Stomach (tissue), 9 donors: ENCODE data around the gene PPFIA1. TPM values are rescaled to one million over a fixed set of nuclear protein-coding genes. Genes with fewer than 3 reads are reported as not detected.

ENCODE experiments used
- DNase-seq, 2 donors: peaks; one replicate each; pipeline versions ENCODE4 v3.0.0 to v3.0.0-alpha.2; 2013 to 2019
- H3K27ac ChIP-seq, 5 donors: fragments of 200-600 bp in 4 of 5; sonication (generic) in 4 of 5; one replicate each; pipeline ENCODE4 v1.5.1; 2013 to 2019; ENCODE audit warnings: mild to moderate bottlenecking in 1 of 5, moderate library complexity in 1 of 5
- H3K27me3 ChIP-seq, 3 donors: fragments of 200-600 bp; sonication (generic); one replicate each; pipeline ENCODE4 v1.5.1; 2017 to 2019; ENCODE audit warnings: mixed run types in 1 of 3
- H3K36me3 ChIP-seq, 4 donors: fragments of 200-600 bp; sonication (generic); 1 replicate in 3 of 4; 2 replicates in 1 of 4; pipeline ENCODE4 v1.5.1; 2016 to 2019
- H3K4me1 ChIP-seq, 4 donors: fragments of 200-600 bp; sonication (generic); one replicate each; pipeline ENCODE4 v1.5.1; 2016 to 2019
- H3K4me3 ChIP-seq, 4 donors: fragments of 200-600 bp; sonication (generic) in 3 of 4; one replicate each; pipeline ENCODE4 v1.5.1; 2016 to 2019; ENCODE audit warnings: mild to moderate bottlenecking in 1 of 4
- H3K9me3 ChIP-seq, 4 donors: fragments of 200-600 bp; sonication (generic); one replicate each; pipeline ENCODE4 v1.5.1; 2016 to 2019
- CTCF ChIP-seq, 7 experiments: fragments of 450-650 bp in 4 of 7; fragments of 200-600 bp in 3 of 7; sonication (generic) in 3 of 7; IDR thresholded peaks; one replicate each; pipeline ENCODE4 v1.5.1; 2016 to 2019; ENCODE audit warnings: antibody characterized with exemption in 7 of 7, control low read depth in 2 of 7, mild to moderate bottlenecking in 1 of 7
- EP300 ChIP-seq: sonication (generic); formaldehyde crosslinking; IDR thresholded peaks from one replicate; pipeline ENCODE4 v1.6.1; 2017; ENCODE audit warnings: antibody characterized with exemption
- POLR2A ChIP-seq, 4 donors: fragments of 450-650 bp; IDR thresholded peaks; one replicate each; pipeline ENCODE4 v1.6.1; 2016; ENCODE audit warnings: antibody characterized with exemption in 4 of 4, control low read depth in 2 of 4, mild to moderate bottlenecking in 1 of 4, moderate library complexity in 1 of 4
- POLR2AphosphoS5 ChIP-seq, 3 donors: sonication (generic); formaldehyde crosslinking; IDR thresholded peaks; one replicate each; pipeline ENCODE4 v1.6.1; 2016; ENCODE audit warnings: antibody characterized with exemption in 3 of 3
- WGBS, 5 donors: extraction: QIAGEN DNeasy Blood & Tissue Kit in 3 of 5; methylation state at CpG; one replicate each; pipeline versions ENCODE4 v1.1.5 to v1.1.7; 2013 to 2018; 5-methylcytosine and 5-hydroxymethylcytosine counted together
- intact Hi-C: fragments of 100-400 bp; cut with DNase I; formaldehyde crosslinking; loops from one replicate; pipeline ENCODE4 v1.15.1; 2023; ENCODE audit warnings: low total_unique reads
- polyA plus RNA-seq, 3 donors: library from polyadenylated mRNA; stranded (reverse); fragments of 200-250 nt; gene quantifications; one replicate each; pipeline ENCODE4 v1.2.3, GENCODE V29; 2013
- total RNA-seq, 5 donors: library from RNA; depleted of rRNA; stranded (reverse); fragments of >200 nt; gene quantifications; one replicate each; pipeline versions ENCODE4 v1.1.0 to v1.2.3, GENCODE V29; 2014 to 2016
- donor health status: healthy with polysubstance abuse.
- donor health status: Bipolar disorder and iron deficiency.
- donor health status: healthy.

PPFIA1 gene
- total and polyA plus RNA-seq, 8 donors: 10.8 to 108 (median 35.5) TPM

DNA sequence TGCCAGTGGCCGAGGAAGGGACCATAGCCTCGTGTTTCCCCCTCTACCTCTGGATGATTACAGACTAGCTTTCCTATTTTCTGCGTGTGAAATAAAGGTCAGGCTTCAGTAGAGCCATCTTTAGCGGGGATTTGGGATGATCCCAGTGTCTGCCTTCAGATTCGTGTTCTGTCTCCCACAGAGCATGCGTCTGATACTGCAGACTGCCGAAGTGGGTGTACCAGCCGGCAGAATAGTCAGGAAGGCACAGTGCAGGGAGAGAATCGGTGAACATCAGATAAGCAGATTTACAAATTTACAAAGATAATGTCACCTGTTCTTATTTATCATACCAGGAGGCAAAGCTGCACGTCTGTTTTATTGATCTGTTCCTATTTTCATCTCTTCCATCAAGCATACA, 138.9 kb downstream of the PPFIA1 start:
- H3K36me3 ChIP-seq: peaks cover 66 to 98% (median 95%) of the 10 kb centered on the region in 4 donors

GRCh38 chr11:70409871-70410270, 139.4 kb downstream of the PPFIA1 start:
- WGBS, 5 donors: 92 to 95% (median 94%) methylated on average over 7 of the region's 7 CpGs
- Histone ChIP-seq H3K4me3 (no peak overlapping the region), H3K27me3 (peaks cover 0 to 5% (median 0%) of the 10 kb centered on the region in 3 donors), H3K27ac (no peak overlapping the region), H3K4me1 (no peaks in the 10 kb centered on the region), H3K9me3 (no peaks in the 10 kb centered on the region), H3K36me3 (peaks cover 70 to 100% (median 99%) of the 10 kb centered on the region in 4 donors)
- intact Hi-C loops: no loop called here
- no peak for TF ChIP-seq EP300
- TF ChIP-seq POLR2AphosphoS5 (IDR thresholded peaks at IDR 0.05): no peak
- TF ChIP-seq POLR2A (IDR thresholded peaks at IDR 0.05): no peak
- TF ChIP-seq CTCF (IDR thresholded peaks at IDR 0.05): no peak
- no peak for DNase-seq

More for the DNA sequence above, 138.9 kb downstream of the PPFIA1 start:
- Histone ChIP-seq H3K27ac (no peak overlapping the region), H3K9me3 (no peaks in the 10 kb centered on the region), H3K4me3 (no peak overlapping the region), H3K4me1 (no peaks in the 10 kb centered on the region), H3K27me3 (peaks cover 0 to 5% (median 0%) of the 10 kb centered on the region in 3 donors)
- DNase-seq: no peak
- TF ChIP-seq EP300 (no peak), CTCF (IDR thresholded peaks at IDR 0.05) (no peak), POLR2A (IDR thresholded peaks at IDR 0.05) (no peak), POLR2AphosphoS5 (IDR thresholded peaks at IDR 0.05) (no peak)
- intact Hi-C loops: no loop called here
- WGBS, 5 donors: 80 to 88% (median 86%) methylated on average over 10 of the region's 10 CpGs

GRCh38 chr11:70410276-70411205, 140.1 kb downstream of the PPFIA1 start:
- Histone ChIP-seq H3K4me3 (no peak overlapping the region), H3K27me3 (peaks cover 0 to 5% (median 0%) of the 10 kb centered on the region in 3 donors), H3K4me1 (no peaks in the 10 kb centered on the region), H3K27ac (no peak overlapping the region), H3K36me3 (peaks cover 77 to 100% (median 100%) of the 10 kb centered on the region in 4 donors), H3K9me3 (no peaks in the 10 kb centered on the region)
- WGBS, 5 donors: 80 to 91% (median 85%) methylated on average over 29 of the region's 29 CpGs
- TF ChIP-seq CTCF (IDR thresholded peaks at IDR 0.05) (no peak), EP300 (no peak), POLR2A (IDR thresholded peaks at IDR 0.05) (no peak)
- DNase-seq: no peak
- intact Hi-C loops: no loop called here

- intact Hi-C loops: no loop called here
Observed at GRCh38 chr11:70411713-70412452, 141.4 kb downstream of the PPFIA1 start.

More at GRCh38 chr11:70411713-70412452, 141.4 kb downstream of the PPFIA1 start:
- WGBS, 5 donors: 88 to 99% (median 96%) methylated on average over 8 to 15 of the region's 15 CpGs
- TF ChIP-seq POLR2A (IDR thresholded peaks at IDR 0.05): no peak
- no peak for TF ChIP-seq EP300
- TF ChIP-seq CTCF (IDR thresholded peaks at IDR 0.05): no peak
- TF ChIP-seq POLR2AphosphoS5 (IDR thresholded peaks at IDR 0.05): no peak
- H3K27ac ChIP-seq: no peak overlapping the region
- H3K9me3 ChIP-seq: no peaks in the 10 kb centered on the region
- no peaks in the 10 kb centered on the region for H3K4me1 ChIP-seq
- H3K27me3 ChIP-seq: peaks cover 0 to 5% (median 0%) of the 10 kb centered on the region in 3 donors
- DNase-seq: no peak
- peaks cover 90 to 100% (median 100%) of the 10 kb centered on the region in 4 donors for H3K36me3 ChIP-seq
- H3K4me3 ChIP-seq: no peak overlapping the region
